HepG2 (cell line): ENCODE results near the gene RHO. TPM values are rescaled to one million over a fixed set of nuclear protein-coding genes. Genes with fewer than 3 reads are reported as not detected.

Source experiments
- ATAC-seq: fragments of 200-7000 bp; cut with Tn5 transposase; 3 replicates; pipeline ENCODE4 v1.9.1; 2020; ENCODE audit warnings: mild to moderate bottlenecking, moderate library complexity
- BruUV-seq: library from RNA; stranded (reverse); fragments of 400-500 nt; replicated peaks from 2 replicates; lab custom pipeline; 2021; lab: Mats Ljungman, UMichigan
- CTCF ChIA-PET: fragments of 300-600 bp; formaldehyde crosslinking; extraction: SDS; loops from one replicate; lab custom pipeline; 2021; ENCODE audit warnings: low total read pairs, inconsistent platforms, low intra/inter-chr PET ratio; lab: Yijun Ruan, JAX
- POLR2A ChIA-PET: fragments of 350-600 bp; sonication (Branson Sonifier 250); formaldehyde crosslinking; loops from one replicate; lab custom pipeline; 2020; ENCODE audit warnings: antibody characterized with exemption, inconsistent platforms; lab: Yijun Ruan, JAX
- DNase-seq: peaks from one replicate; pipeline ENCODE4 v3.0.0-alpha.2; 2015; ENCODE audit warnings: low spot score
- FAIRE-seq: peaks from 3 replicates; lab custom pipeline; 2011; peaks lifted over from hg19 to GRCh38; lab: Jason Lieb, UNC
- H2AFZ ChIP-seq: one replicate; pipeline ENCODE4 v1.6.1; 2011; ENCODE audit warnings: low read length, inconsistent platforms
- H3K27ac ChIP-seq: fragments of 300-600 bp; 3 replicates; pipeline ENCODE4 v1.8.0; 2011; ENCODE audit warnings: mixed run types, mild to moderate bottlenecking, mixed read lengths, low read length, inconsistent platforms; ENCODE audit not compliant: insufficient read depth; ENCODE audit errors: extremely low read length
- H3K27me3 ChIP-seq, 2 experiments: fragments of 200-600 bp in 1 of 2; 2 replicates in 1 of 2; 3 replicates in 1 of 2; pipeline versions ENCODE4 v1.6.0 to v1.8.0; 2011; ENCODE audit warnings: low read length in 2 of 2, mild to moderate bottlenecking in 2 of 2, moderate library complexity in 2 of 2, inconsistent platforms in 1 of 2; ENCODE audit not compliant: insufficient read depth in 2 of 2, control insufficient read depth in 1 of 2
- H3K36me3 ChIP-seq, 2 experiments: fragments of 200-600 bp in 1 of 2; replicated peaks in 1 of 2; 2 replicates in 1 of 2; 3 replicates in 1 of 2; pipeline versions ENCODE4 v1.5.1 to v1.8.0; 2011; ENCODE audit warnings: low read length in 2 of 2, inconsistent platforms in 1 of 2; ENCODE audit not compliant: insufficient read depth in 2 of 2, control insufficient read depth in 1 of 2
- H3K4me1 ChIP-seq: 2 replicates; pipeline ENCODE4 v1.5.1; 2012; ENCODE audit warnings: low read length, inconsistent platforms; ENCODE audit not compliant: insufficient read depth
- H3K4me2 ChIP-seq: 2 replicates; pipeline ENCODE4 v1.6.0; 2011; ENCODE audit warnings: low read depth, low read length, inconsistent platforms
- H3K4me3 ChIP-seq, 3 experiments: fragments of 200-600 bp in 1 of 3; sonication (generic), shearing (Covaris generic) in 1 of 3; replicated peaks in 1 of 3; 2 replicates each; pipeline ENCODE4 v1.5.1; 2011 to 2016; ENCODE audit warnings: low read length in 3 of 3, inconsistent platforms in 2 of 3, low read depth in 2 of 3, mild to moderate bottlenecking in 2 of 3, control low read depth in 1 of 3, mixed read lengths in 1 of 3; ENCODE audit not compliant: insufficient read depth in 1 of 3
- H3K79me2 ChIP-seq: one replicate; pipeline ENCODE4 v1.6.1; 2011; ENCODE audit warnings: low read length, inconsistent platforms; ENCODE audit not compliant: insufficient read depth
- H3K9ac ChIP-seq: 2 replicates; pipeline ENCODE4 v1.6.0; 2011; ENCODE audit warnings: mild to moderate bottlenecking, low read depth, low read length, inconsistent platforms; ENCODE audit not compliant: insufficient read depth
- H3K9me3 ChIP-seq: 2 replicates; pipeline ENCODE4 v1.5.1; 2012; ENCODE audit warnings: mild to moderate bottlenecking, low read length
- H4K20me1 ChIP-seq: 2 replicates; pipeline ENCODE4 v1.6.0; 2011; ENCODE audit warnings: inconsistent platforms, mild to moderate bottlenecking, low read length, moderate library complexity; ENCODE audit not compliant: insufficient read depth
- CREM ChIP-seq, 2 experiments: sonication (generic) in 1 of 2; formaldehyde crosslinking in 1 of 2; IDR thresholded peaks; 2 replicates each; pipeline versions ENCODE4 v1.4.0 to v1.6.1; 2016 to 2020; ENCODE audit warnings: antibody characterized with exemption in 1 of 2, mild to moderate bottlenecking in 1 of 2, missing genetic modification reagents in 1 of 2
- EEA1 ChIP-seq: sonication (generic); formaldehyde crosslinking; IDR thresholded peaks from 2 replicates; pipeline ENCODE4 v1.5.1; 2020; ENCODE audit warnings: mild to moderate bottlenecking, missing genetic modification reagents, borderline replicate concordance
- KDM4B ChIP-seq: sonication (generic); formaldehyde crosslinking; IDR thresholded peaks from 2 replicates; pipeline ENCODE4 v1.4.0; 2020; ENCODE audit warnings: missing genetic modification reagents
- NPAS2 ChIP-seq: sonication (generic); formaldehyde crosslinking; IDR thresholded peaks from 2 replicates; pipeline ENCODE4 v1.8.0; 2022; ENCODE audit warnings: mild to moderate bottlenecking, missing genetic modification reagents, borderline replicate concordance
- PAF1 ChIP-seq: IDR thresholded peaks from 2 replicates; pipeline ENCODE4 v1.6.1; 2016; ENCODE audit warnings: missing genetic modification reagents, missing compliant biosample characterization
- PCBP1 ChIP-seq: fragments of 200-400 bp; formaldehyde crosslinking; IDR thresholded peaks from 2 replicates; pipeline ENCODE4 v1.6.1; 2017; ENCODE audit warnings: mild to moderate bottlenecking, low read depth, low read length, borderline replicate concordance
- ZNF235 ChIP-seq: sonication (generic); formaldehyde crosslinking; IDR thresholded peaks from 2 replicates; pipeline ENCODE4 v1.8.1; 2023; ENCODE audit warnings: mild to moderate bottlenecking, missing genetic modification reagents, borderline replicate concordance
- ZNF253 ChIP-seq: sonication (generic); formaldehyde crosslinking; IDR thresholded peaks from 2 replicates; pipeline ENCODE4 v1.8.0; 2022; ENCODE audit warnings: mild to moderate bottlenecking, missing genetic modification reagents, borderline replicate concordance
- ZNF850 ChIP-seq: sonication (generic); formaldehyde crosslinking; conservative IDR thresholded peaks from 2 replicates; pipeline ENCODE4 v1.9.0; 2021; ENCODE audit warnings: mild to moderate bottlenecking, missing genetic modification reagents
- WGBS: methylation state at CpG from one replicate; pipeline ENCODE4 v1.1.6; 2017; ENCODE audit warnings: low lambda C conversion rate; 5-methylcytosine and 5-hydroxymethylcytosine counted together
- in situ Hi-C: cut with HindIII; loops from 2 replicates; pipeline ENCODE4 v1.10.0; 2017; ENCODE audit warnings: low pct_unique_long_range_greater_than_20kb; ENCODE audit not compliant: extremely low pct_ligation_motif_present
- intact Hi-C: fragments of 100-400 bp; cut with micrococcal nuclease; formaldehyde crosslinking; loops from one replicate; pipeline ENCODE4 v1.10.0; 2022; ENCODE audit not compliant: unreplicated experiment
- polyA plus RNA-seq, 8 experiments: library from polyadenylated mRNA; depleted of rRNA in 3 of 8; stranded (reverse) in 7 of 8; unstranded in 1 of 8; fragments of >200 nt; fragmentation: Illumina TruSeq in 4 of 8; extraction: Trizol in 4 of 8; gene quantifications; 2 replicates each; pipeline versions ENCODE4 v1.2.1 to v1.2.3, GENCODE V29; 2011 to 2016; ENCODE audit warnings: low read depth in 4 of 8, missing spikeins in 1 of 8, mixed read lengths in 1 of 8; ENCODE audit not compliant: insufficient read depth in 1 of 8
- total RNA-seq, 5 experiments: library from RNA; depleted of rRNA; stranded (reverse); fragments of >200 nt; fragmentation: Illumina TruSeq; extraction: Trizol; gene quantifications; 2 replicates each; pipeline ENCODE4 v1.2.3, GENCODE V29; 2016; ENCODE audit warnings: low read depth in 1 of 5
- TF ChIP-seq, protein P1 (sequence below): sonication (generic); formaldehyde crosslinking; IDR thresholded peaks from 2 replicates; pipeline ENCODE4 v1.8.0; 2022; ENCODE audit warnings: missing genetic modification reagents, mild to moderate bottlenecking, moderate library complexity, borderline replicate concordance
- TF ChIP-seq, protein P2 (sequence below): sonication (generic); formaldehyde crosslinking; IDR thresholded peaks from 2 replicates; pipeline ENCODE4 v1.4.0; 2020; ENCODE audit warnings: mild to moderate bottlenecking, missing genetic modification reagents, borderline replicate concordance
- TF ChIP-seq, protein P3 (sequence below): sonication (generic); formaldehyde crosslinking; IDR thresholded peaks from 2 replicates; pipeline ENCODE4 v1.5.1; 2020; ENCODE audit warnings: mild to moderate bottlenecking, missing genetic modification reagents, moderate library complexity

RHO gene
- total and polyA plus RNA-seq, 2 of the 13 experiments (the other 11 are each of a cell fraction or from before 2014, with no cell fraction given) = not detected

GRCh38 chr3:129567176-129567705 is 38.8 kb downstream of the RHO start (continued):
- TF ChIP-seq CREM (IDR thresholded peaks at IDR 0.05) (no peak), CREM (CRISPR knock-in tag; IDR thresholded peaks at IDR 0.05) (no peak)

GRCh38 chr3:129567939-129568338 is 39.5 kb downstream of the RHO start:
- no peak for ATAC-seq
- in situ Hi-C loops (no loop called here), intact Hi-C loops (no loop called here)
- Histone ChIP-seq H3K4me1 (peaks cover 14% of the 10 kb centered on the region), H3K36me3 (peaks cover 8 to 12% of the 10 kb centered on the region in 2 experiments; a peak in 4 of 5 replicates), H3K27ac (no peak overlapping the region), H3K4me3 (no peak overlapping the region), H3K79me2 (no peaks in the 10 kb centered on the region), H3K9ac (no peak overlapping the region), H3K9me3 (no peaks in the 10 kb centered on the region), H3K4me2 (no peak overlapping the region), H2AFZ (no peak overlapping the region), H4K20me1 (no peaks in the 10 kb centered on the region), H3K27me3 (no peaks in the 10 kb centered on the region)
- no peak for DNase-seq
- WGBS = 91% methylated on average over 6 of the region's 6 CpGs
- no peak for FAIRE-seq
- no TSS peak for BruUV-seq
- ChIA-PET POLR2A (no interaction called here), CTCF (no interaction called here)
- no peak for TF ChIP-seq ZNF235 (CRISPR knock-in tag)
- TF ChIP-seq PAF1 (CRISPR knock-in tag) = no peak
- TF ChIP-seq, protein P1, sequence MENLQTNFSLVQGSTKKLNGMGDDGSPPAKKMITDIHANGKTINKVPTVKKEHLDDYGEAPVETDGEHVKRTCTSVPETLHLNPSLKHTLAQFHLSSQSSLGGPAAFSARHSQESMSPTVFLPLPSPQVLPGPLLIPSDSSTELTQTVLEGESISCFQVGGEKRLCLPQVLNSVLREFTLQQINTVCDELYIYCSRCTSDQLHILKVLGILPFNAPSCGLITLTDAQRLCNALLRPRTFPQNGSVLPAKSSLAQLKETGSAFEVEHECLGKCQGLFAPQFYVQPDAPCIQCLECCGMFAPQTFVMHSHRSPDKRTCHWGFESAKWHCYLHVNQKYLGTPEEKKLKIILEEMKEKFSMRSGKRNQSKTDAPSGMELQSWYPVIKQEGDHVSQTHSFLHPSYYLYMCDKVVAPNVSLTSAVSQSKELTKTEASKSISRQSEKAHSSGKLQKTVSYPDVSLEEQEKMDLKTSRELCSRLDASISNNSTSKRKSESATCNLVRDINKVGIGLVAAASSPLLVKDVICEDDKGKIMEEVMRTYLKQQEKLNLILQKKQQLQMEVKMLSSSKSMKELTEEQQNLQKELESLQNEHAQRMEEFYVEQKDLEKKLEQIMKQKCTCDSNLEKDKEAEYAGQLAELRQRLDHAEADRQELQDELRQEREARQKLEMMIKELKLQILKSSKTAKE (CRISPR knock-in tag) = no peak
- TF ChIP-seq, protein P2, sequence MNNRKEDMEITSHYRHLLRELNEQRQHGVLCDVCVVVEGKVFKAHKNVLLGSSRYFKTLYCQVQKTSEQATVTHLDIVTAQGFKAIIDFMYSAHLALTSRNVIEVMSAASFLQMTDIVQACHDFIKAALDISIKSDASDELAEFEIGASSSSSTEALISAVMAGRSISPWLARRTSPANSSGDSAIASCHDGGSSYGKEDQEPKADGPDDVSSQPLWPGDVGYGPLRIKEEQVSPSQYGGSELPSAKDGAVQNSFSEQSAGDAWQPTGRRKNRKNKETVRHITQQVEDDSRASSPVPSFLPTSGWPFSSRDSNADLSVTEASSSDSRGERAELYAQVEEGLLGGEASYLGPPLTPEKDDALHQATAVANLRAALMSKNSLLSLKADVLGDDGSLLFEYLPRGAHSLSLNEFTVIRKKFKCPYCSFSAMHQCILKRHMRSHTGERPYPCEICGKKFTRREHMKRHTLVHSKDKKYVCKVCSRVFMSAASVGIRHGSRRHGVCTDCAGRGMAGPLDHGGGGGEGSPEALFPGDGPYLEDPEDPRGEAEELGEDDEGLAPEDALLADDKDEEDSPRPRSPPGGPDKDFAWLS (CRISPR knock-in tag) = no peak
- no peak for TF ChIP-seq NPAS2 (CRISPR knock-in tag)
- TF ChIP-seq ZNF850 = no peak
- no peak for TF ChIP-seq PCBP1
- TF ChIP-seq EEA1 (CRISPR knock-in tag) = no peak
- TF ChIP-seq, protein P3, sequence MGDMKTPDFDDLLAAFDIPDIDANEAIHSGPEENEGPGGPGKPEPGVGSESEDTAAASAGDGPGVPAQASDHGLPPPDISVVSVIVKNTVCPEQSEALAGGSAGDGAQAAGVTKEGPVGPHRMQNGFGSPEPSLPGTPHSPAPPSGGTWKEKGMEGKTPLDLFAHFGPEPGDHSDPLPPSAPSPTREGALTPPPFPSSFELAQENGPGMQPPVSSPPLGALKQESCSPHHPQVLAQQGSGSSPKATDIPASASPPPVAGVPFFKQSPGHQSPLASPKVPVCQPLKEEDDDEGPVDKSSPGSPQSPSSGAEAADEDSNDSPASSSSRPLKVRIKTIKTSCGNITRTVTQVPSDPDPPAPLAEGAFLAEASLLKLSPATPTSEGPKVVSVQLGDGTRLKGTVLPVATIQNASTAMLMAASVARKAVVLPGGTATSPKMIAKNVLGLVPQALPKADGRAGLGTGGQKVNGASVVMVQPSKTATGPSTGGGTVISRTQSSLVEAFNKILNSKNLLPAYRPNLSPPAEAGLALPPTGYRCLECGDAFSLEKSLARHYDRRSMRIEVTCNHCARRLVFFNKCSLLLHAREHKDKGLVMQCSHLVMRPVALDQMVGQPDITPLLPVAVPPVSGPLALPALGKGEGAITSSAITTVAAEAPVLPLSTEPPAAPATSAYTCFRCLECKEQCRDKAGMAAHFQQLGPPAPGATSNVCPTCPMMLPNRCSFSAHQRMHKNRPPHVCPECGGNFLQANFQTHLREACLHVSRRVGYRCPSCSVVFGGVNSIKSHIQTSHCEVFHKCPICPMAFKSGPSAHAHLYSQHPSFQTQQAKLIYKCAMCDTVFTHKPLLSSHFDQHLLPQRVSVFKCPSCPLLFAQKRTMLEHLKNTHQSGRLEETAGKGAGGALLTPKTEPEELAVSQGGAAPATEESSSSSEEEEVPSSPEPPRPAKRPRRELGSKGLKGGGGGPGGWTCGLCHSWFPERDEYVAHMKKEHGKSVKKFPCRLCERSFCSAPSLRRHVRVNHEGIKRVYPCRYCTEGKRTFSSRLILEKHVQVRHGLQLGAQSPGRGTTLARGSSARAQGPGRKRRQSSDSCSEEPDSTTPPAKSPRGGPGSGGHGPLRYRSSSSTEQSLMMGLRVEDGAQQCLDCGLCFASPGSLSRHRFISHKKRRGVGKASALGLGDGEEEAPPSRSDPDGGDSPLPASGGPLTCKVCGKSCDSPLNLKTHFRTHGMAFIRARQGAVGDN (CRISPR knock-in tag) = no peak
- no peak for TF ChIP-seq ZNF253 (CRISPR knock-in tag)
- TF ChIP-seq KDM4B = no peak
